Stimulated activated CD8-positive, alpha-beta memory T cell treated with anti-CD3 and anti-CD28 coated beads, Interleukin-4, amount 100 ng/mL, for 24 hours (primary cell): Measurements from ENCODE around the gene CAP2.
"Not testable (repeated sequence)": the region's sequence is repeated elsewhere in the genome, so short reads cannot be mapped to it uniquely, and the experiment has no call there.

Experiments used
- DNase-seq: peaks from one replicate; pipeline ENCODE4 v3.0.0-alpha.2; 2020; ENCODE audit warnings: low read depth

The CAP2 gene

GRCh38 chr6:17581282-17581681 lies 187.9 kb downstream of the CAP2 start:
- not testable (repeated sequence) for DNase-seq

- DNase-seq, result no peak
These were observed 190.4 kb downstream of the CAP2 start for GRCh38 chr6:17583811-17584210.

GRCh38 chr6:17584241-17584803 lies 190.9 kb downstream of the CAP2 start:
- no peak for DNase-seq

GRCh38 chr6:17585766-17586490 lies 192.5 kb downstream of the CAP2 start:
- DNase-seq, result no peak

- not testable (repeated sequence) for DNase-seq
These were observed 193.2 kb downstream of the CAP2 start for GRCh38 chr6:17586623-17587022.

GRCh38 chr6:17588011-17588410 lies 194.6 kb downstream of the CAP2 start:
- DNase-seq, result no peak

- no peak for DNase-seq
These were observed 196.2 kb downstream of the CAP2 start for GRCh38 chr6:17589406-17590096.

- no peak for DNase-seq
These were observed 197.9 kb downstream of the CAP2 start for GRCh38 chr6:17591287-17591686.

GRCh38 chr6:17593246-17593645 lies 199.9 kb downstream of the CAP2 start:
- no peak for DNase-seq

- no peak for DNase-seq
These were observed 202.7 kb downstream of the CAP2 start for GRCh38 chr6:17596085-17596484.

- peak; percentile 93 for DNase-seq
These were observed 206.6 kb downstream of the CAP2 start, which contains the start of gene FAM8A1 for GRCh38 chr6:17599877-17600526. TSS of gene FAM8A1 (plus strand) at chr6:17600302. CDS start at chr6:17600410, 108 bp downstream.

- peak; percentile 33 for DNase-seq
These were observed 207.4 kb downstream of the CAP2 start for GRCh38 chr6:17600527-17601385.

- no peak for DNase-seq
These were observed 207.9 kb downstream of the CAP2 start for GRCh38 chr6:17601386-17601703.

- no peak for DNase-seq
These were observed 209.5 kb downstream of the CAP2 start for GRCh38 chr6:17602888-17603287.

- no peak for DNase-seq
These were observed 213.2 kb downstream of the CAP2 start for GRCh38 chr6:17606606-17607005.
